ENCODE measurements around the gene LAMA5.

DNA sequence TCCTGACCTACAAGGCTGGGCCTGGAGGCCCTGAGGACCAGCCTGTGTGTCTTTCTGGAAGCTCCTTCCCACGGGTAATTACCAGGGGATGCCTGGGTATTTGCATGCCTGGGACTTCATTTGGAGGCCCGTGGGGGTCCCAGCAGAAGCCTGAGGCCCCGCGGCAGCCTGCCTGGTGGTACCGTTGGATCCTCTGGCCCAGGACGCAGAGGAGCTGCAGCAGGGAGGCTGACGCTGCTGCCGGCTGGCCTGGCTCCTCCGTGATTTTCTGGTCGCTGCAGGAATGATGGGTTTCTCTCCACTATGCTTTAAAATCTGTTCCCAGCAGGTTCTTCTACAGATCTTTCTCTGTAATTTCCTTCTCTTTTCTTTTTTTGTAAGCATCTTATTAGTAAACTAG, 33.4 kb upstream of the LAMA5 start:
- TF ChIP-seq EZH2 (IDR thresholded peaks at IDR 0.05; ENCODE audit: borderline replicate concordance): no peak
- TF ChIP-seq, protein P1, sequence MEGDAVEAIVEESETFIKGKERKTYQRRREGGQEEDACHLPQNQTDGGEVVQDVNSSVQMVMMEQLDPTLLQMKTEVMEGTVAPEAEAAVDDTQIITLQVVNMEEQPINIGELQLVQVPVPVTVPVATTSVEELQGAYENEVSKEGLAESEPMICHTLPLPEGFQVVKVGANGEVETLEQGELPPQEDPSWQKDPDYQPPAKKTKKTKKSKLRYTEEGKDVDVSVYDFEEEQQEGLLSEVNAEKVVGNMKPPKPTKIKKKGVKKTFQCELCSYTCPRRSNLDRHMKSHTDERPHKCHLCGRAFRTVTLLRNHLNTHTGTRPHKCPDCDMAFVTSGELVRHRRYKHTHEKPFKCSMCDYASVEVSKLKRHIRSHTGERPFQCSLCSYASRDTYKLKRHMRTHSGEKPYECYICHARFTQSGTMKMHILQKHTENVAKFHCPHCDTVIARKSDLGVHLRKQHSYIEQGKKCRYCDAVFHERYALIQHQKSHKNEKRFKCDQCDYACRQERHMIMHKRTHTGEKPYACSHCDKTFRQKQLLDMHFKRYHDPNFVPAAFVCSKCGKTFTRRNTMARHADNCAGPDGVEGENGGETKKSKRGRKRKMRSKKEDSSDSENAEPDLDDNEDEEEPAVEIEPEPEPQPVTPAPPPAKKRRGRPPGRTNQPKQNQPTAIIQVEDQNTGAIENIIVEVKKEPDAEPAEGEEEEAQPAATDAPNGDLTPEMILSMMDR (IDR thresholded peaks at IDR 0.05; ENCODE audit: poor library complexity): no peak
